Measurements from ENCODE around the gene CMIP.

CMIP gene

GRCh38 chr16:81715358-81716196, 271.0 kb downstream of the CMIP start:
- in situ Hi-C loops (cut with HindIII; ENCODE audit: low pct_ligation_motif_present, low sequenced_read_pairs), result loop anchor here (25.0 kb wide), 1 partner anchor 228 kb away; no protein-coding TSS in a partner anchor
- no peak overlapping the region for H3K4me3 ChIP-seq (ENCODE audit: low read depth, low read length)

DNA sequence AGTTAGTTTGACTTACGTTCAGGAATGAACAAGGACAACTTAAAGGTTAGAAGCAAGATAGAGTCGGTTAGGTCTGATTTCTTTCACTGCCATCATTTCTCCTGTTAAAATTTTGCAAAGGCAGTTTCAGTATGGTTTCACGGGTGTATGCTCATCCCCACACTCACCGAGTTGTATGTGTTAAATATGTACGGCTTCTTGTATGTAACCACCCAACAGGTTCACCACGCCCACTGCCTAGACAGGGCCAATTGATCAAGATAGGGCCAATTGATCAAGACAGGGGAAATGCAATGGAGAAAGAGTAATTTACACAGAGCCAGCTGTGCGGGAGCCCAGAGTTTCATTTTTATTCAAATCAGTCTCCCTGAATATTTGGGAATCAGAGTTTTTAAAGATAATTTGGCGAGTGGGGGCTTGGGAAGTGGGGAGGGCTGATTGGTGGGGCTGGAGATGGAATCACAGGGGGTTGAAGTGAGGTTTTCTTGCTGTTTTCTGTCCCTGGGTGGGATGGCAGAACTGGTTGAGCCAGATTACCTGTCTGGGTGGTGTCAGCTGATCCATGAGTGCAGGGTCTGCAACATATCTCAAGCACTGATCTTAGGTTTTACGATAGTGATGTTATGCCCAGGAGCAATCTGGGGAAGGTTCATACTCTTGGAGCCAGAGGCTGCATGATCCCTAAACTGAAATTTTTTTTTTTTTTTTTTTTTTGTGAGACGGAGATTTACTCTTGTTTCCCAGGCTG, 272.0 kb downstream of the CMIP start:
- Histone ChIP-seq H3K4me3 (ENCODE audit: low read depth, low read length) (no peak overlapping the region), H3K27ac (no peak overlapping the region)
- in situ Hi-C loops (cut with HindIII; ENCODE audit: low pct_ligation_motif_present, low sequenced_read_pairs), result loop anchor here (25.0 kb wide), 1 partner anchor 229 kb away; no protein-coding TSS in a partner anchor

More at GRCh38 chr16:81715358-81716196, 271.0 kb downstream of the CMIP start:
- no peak overlapping the region for H3K27ac ChIP-seq
- H3K36me3 ChIP-seq (replicated peaks), result no peaks in the 10 kb centered on the region
- H3K27me3 ChIP-seq (replicated peaks), result no peaks in the 10 kb centered on the region
- DNase-seq, result no peak
- TF ChIP-seq, protein P1, sequence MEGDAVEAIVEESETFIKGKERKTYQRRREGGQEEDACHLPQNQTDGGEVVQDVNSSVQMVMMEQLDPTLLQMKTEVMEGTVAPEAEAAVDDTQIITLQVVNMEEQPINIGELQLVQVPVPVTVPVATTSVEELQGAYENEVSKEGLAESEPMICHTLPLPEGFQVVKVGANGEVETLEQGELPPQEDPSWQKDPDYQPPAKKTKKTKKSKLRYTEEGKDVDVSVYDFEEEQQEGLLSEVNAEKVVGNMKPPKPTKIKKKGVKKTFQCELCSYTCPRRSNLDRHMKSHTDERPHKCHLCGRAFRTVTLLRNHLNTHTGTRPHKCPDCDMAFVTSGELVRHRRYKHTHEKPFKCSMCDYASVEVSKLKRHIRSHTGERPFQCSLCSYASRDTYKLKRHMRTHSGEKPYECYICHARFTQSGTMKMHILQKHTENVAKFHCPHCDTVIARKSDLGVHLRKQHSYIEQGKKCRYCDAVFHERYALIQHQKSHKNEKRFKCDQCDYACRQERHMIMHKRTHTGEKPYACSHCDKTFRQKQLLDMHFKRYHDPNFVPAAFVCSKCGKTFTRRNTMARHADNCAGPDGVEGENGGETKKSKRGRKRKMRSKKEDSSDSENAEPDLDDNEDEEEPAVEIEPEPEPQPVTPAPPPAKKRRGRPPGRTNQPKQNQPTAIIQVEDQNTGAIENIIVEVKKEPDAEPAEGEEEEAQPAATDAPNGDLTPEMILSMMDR (IDR thresholded peaks at IDR 0.05; ENCODE audit: low read depth, low read length, missing control alignments), result no peak

DNA sequence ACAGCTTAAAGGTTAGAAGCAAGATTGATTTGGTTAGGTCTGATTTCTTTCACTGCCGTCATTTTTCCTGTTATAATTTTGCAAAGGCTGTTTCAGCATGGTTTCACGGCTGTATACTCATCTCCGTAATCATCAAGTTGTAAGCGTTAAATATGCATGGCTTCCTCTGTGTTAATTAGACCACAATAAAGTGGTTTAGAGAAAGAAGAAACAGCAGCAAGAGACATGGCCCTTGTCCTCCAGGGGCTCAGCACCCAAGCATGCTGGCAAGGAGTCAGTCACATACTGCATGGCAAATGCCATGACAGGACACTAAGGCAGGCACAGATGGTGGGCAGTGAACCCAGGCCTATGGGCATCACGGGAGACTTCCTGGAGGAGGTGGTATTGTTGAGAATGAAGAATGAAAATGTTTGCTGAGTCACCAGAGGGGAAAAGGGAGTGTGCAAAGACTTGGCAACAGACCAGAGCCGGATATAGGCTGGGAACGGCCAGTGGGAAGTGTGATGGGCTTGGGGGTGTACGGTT, 273.1 kb downstream of the CMIP start:
- in situ Hi-C loops (cut with HindIII; ENCODE audit: low pct_ligation_motif_present, low sequenced_read_pairs), result loop anchor here (25.0 kb wide), 1 partner anchor 230 kb away; no protein-coding TSS in a partner anchor
- TF ChIP-seq, protein P1 (IDR thresholded peaks at IDR 0.05; ENCODE audit: low read depth, low read length, missing control alignments), result no peak
- Histone ChIP-seq H3K4me3 (ENCODE audit: low read depth, low read length) (no peak overlapping the region), H3K27ac (no peak overlapping the region), H3K27me3 (replicated peaks) (no peaks in the 10 kb centered on the region), H3K36me3 (replicated peaks) (no peaks in the 10 kb centered on the region)
- no peak for DNase-seq

More for the DNA sequence above, 272.0 kb downstream of the CMIP start:
- no peaks in the 10 kb centered on the region for H3K27me3 ChIP-seq (replicated peaks)
- H3K36me3 ChIP-seq (replicated peaks), result no peaks in the 10 kb centered on the region
- TF ChIP-seq, protein P1 (IDR thresholded peaks at IDR 0.05; ENCODE audit: low read depth, low read length, missing control alignments), result no peak
- DNase-seq, result no peak

GRCh38 chr16:81718637-81719036, 274.0 kb downstream of the CMIP start:
- in situ Hi-C loops (cut with HindIII; ENCODE audit: low pct_ligation_motif_present, low sequenced_read_pairs), result loop anchor here (25.0 kb wide), 1 partner anchor 231 kb away; no protein-coding TSS in a partner anchor
- H3K27ac ChIP-seq, result no peak overlapping the region

GRCh38 chr16:81719993-81720392, 275.4 kb downstream of the CMIP start:
- no peaks in the 10 kb centered on the region for H3K36me3 ChIP-seq (replicated peaks)
- in situ Hi-C loops (cut with HindIII; ENCODE audit: low pct_ligation_motif_present, low sequenced_read_pairs), result loop anchor here (25.0 kb wide), 1 partner anchor 233 kb away; no protein-coding TSS in a partner anchor
- DNase-seq, result no peak
- TF ChIP-seq, protein P1 (IDR thresholded peaks at IDR 0.05; ENCODE audit: low read depth, low read length, missing control alignments), result no peak
- H3K27ac ChIP-seq, result no peak overlapping the region
- no peak overlapping the region for H3K4me3 ChIP-seq (ENCODE audit: low read depth, low read length)
- peaks cover 1% of the 10 kb centered on the region for H3K27me3 ChIP-seq (replicated peaks)

More at GRCh38 chr16:81718637-81719036, 274.0 kb downstream of the CMIP start:
- Histone ChIP-seq H3K36me3 (replicated peaks) (no peaks in the 10 kb centered on the region), H3K4me3 (ENCODE audit: low read depth, low read length) (no peak overlapping the region), H3K27me3 (replicated peaks) (no peaks in the 10 kb centered on the region)
- TF ChIP-seq, protein P1 (IDR thresholded peaks at IDR 0.05; ENCODE audit: low read depth, low read length, missing control alignments), result no peak
- DNase-seq, result no peak
